ENCODE results near the gene RIPK4.

DNA sequence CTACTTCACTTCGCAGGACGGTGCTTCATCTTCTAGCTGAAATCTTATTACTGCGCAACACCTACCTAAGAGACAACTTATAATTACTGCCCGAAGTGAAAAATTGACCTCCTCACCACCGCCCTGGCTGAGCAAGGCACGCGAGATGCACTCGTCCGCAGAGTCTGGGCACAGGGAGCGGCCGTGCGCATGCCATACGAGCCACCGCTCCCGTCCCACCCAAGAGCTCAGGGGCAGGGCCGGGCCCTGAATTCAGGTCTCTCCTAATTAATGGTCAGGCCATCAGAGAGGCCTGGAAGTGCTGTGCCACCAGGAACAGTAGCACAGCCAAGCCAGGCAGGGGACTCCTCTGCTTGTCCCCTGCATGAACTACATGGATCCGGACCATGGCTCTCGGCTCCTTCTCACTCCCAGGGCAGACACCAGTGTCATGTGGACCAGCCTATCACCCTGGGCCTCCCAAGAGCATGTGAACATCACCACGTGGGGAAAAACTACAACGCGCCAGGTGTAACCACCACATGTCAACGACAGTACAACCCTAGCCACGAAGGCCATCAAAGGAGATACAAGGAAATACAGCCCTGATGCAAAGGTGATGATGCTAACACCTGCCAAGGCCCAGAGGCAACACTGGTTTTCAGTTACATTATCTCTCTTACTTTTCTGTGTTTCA lies 11.5 kb downstream of the RIPK4 start:
- TF ChIP-seq CTCF (conservative IDR thresholded peaks at IDR 0.05) (no peak), ZFX (IDR thresholded peaks at IDR 0.05) (no peak)
